Dedifferentiated amniotic fluid mesenchymal stem cell (primary cell): ENCODE data around the gene EFNA1.

ENCODE experiments used
- DNase-seq: peaks from one replicate; pipeline ENCODE4 v3.0.0-alpha.2; 2016; ENCODE audit errors: extremely low spot score

The EFNA1 gene

GRCh38 chr1:155124503-155125463 lies 2.9 kb upstream of the EFNA1 start:
- no peak for DNase-seq

- no peak for DNase-seq
Observed at GRCh38 chr1:155125511-155125945, 2.1 kb upstream of the EFNA1 start.

- DNase-seq = no peak
Observed at GRCh38 chr1:155125946-155126555, 1.6 kb upstream of the EFNA1 start.

- no peak for DNase-seq
Observed at GRCh38 chr1:155126556-155127104, 1.0 kb upstream of the EFNA1 start.

- DNase-seq = no peak
Observed at GRCh38 chr1:155127967-155128754, 485 bp downstream of the EFNA1 start.

- no peak for DNase-seq
Observed at GRCh38 chr1:155128755-155129473, 1.2 kb downstream of the EFNA1 start.

- no peak for DNase-seq
Observed at GRCh38 chr1:155130272-155131006, 2.8 kb downstream of the EFNA1 start.

- no peak for DNase-seq
Observed at GRCh38 chr1:155131285-155131684, 3.6 kb downstream of the EFNA1 start.

- DNase-seq = no peak
Observed at GRCh38 chr1:155131856-155132255, 4.2 kb downstream of the EFNA1 start.

- DNase-seq = no peak
Observed at GRCh38 chr1:155133799-155134281, 6.2 kb downstream of the EFNA1 start.

- DNase-seq = no peak
Observed at GRCh38 chr1:155134322-155134721, 6.6 kb downstream of the EFNA1 start.

- DNase-seq = peak; percentile 75
Observed at GRCh38 chr1:155134880-155135414, 7.3 kb downstream of the EFNA1 start.

- DNase-seq = peak; percentile 93
Observed at GRCh38 chr1:155135415-155136028, 7.8 kb downstream of the EFNA1 start, which contains the start of gene SLC50A1. Gene SLC50A1 (plus strand): TSS chr1:155135852. CDS start chr1:155135912, 60 bp downstream.

GRCh38 chr1:155136748-155137147 lies 9.1 kb downstream of the EFNA1 start:
- DNase-seq = no peak

GRCh38 chr1:155137154-155137949 lies 9.7 kb downstream of the EFNA1 start:
- no peak for DNase-seq

- DNase-seq = peak; percentile 85
Observed at GRCh38 chr1:155139895-155140629, 12.4 kb downstream of the EFNA1 start, which contains the start of gene DPM3. Gene DPM3 (minus strand): TSS chr1:155140531. CDS start chr1:155140240, 291 bp downstream.

GRCh38 chr1:155140630-155140953 lies 12.9 kb downstream of the EFNA1 start:
- DNase-seq = no peak

- no peak for DNase-seq
Observed at GRCh38 chr1:155141749-155142148, 14.1 kb downstream of the EFNA1 start.
